NCI-H128 (cell line): Measurements from ENCODE around the gene MBNL1.
A peak's percentile ranks its signal among the peaks of the same experiment; 100 is the strongest.
"Not testable (repeated sequence)": the region's sequence is repeated elsewhere in the genome, so short reads cannot be mapped to it uniquely, and the experiment has no call there.

Experiments used
- DNase-seq: peaks from one replicate; lab custom pipeline; 2025; ENCODE audit not compliant: unreplicated experiment; lab: John Stamatoyannopoulos, UW

Gene MBNL1

GRCh38 chr3:152345233-152345632 is 76.5 kb downstream of the MBNL1 start:
- no peak for DNase-seq

- DNase-seq = no peak
Measured at GRCh38 chr3:152346058-152346457, 77.3 kb downstream of the MBNL1 start.

GRCh38 chr3:152346740-152347139 is 78.0 kb downstream of the MBNL1 start:
- DNase-seq = no peak

GRCh38 chr3:152348436-152349177 is 79.9 kb downstream of the MBNL1 start:
- no peak for DNase-seq

- DNase-seq = no peak
Measured at GRCh38 chr3:152349392-152349791, 80.7 kb downstream of the MBNL1 start.

GRCh38 chr3:152350139-152350538 is 81.4 kb downstream of the MBNL1 start:
- no peak for DNase-seq

- no peak for DNase-seq
Measured at GRCh38 chr3:152350776-152351175, 82.0 kb downstream of the MBNL1 start.

GRCh38 chr3:152352554-152352953 is 83.8 kb downstream of the MBNL1 start:
- no peak for DNase-seq

- no peak for DNase-seq
Measured at GRCh38 chr3:152353578-152353977, 84.8 kb downstream of the MBNL1 start.

GRCh38 chr3:152355744-152356665 is 87.3 kb downstream of the MBNL1 start:
- DNase-seq = no peak

GRCh38 chr3:152356870-152357276 is 88.1 kb downstream of the MBNL1 start:
- no peak for DNase-seq

GRCh38 chr3:152357587-152357986 is 88.9 kb downstream of the MBNL1 start:
- DNase-seq = no peak

- no peak for DNase-seq
Measured at GRCh38 chr3:152359385-152360248, 90.9 kb downstream of the MBNL1 start.

GRCh38 chr3:152360302-152360701 is 91.6 kb downstream of the MBNL1 start:
- DNase-seq = no peak

GRCh38 chr3:152360966-152361365 is 92.2 kb downstream of the MBNL1 start:
- DNase-seq = no peak

GRCh38 chr3:152362086-152362485 is 93.4 kb downstream of the MBNL1 start:
- DNase-seq = no peak

GRCh38 chr3:152364237-152364636 is 95.5 kb downstream of the MBNL1 start:
- DNase-seq = no peak

GRCh38 chr3:152365126-152365525 is 96.4 kb downstream of the MBNL1 start:
- no peak for DNase-seq

GRCh38 chr3:152365766-152366593 is 97.3 kb downstream of the MBNL1 start:
- peak; percentile 19 for DNase-seq

GRCh38 chr3:152367192-152367591 is 98.5 kb downstream of the MBNL1 start:
- not testable (repeated sequence) for DNase-seq
